ENCODE results near the gene HABP4. TPM values are rescaled to one million over a fixed set of nuclear protein-coding genes. Genes with fewer than 3 reads are reported as not detected.

The HABP4 gene
- total and polyA plus RNA-seq, 9 of the 15 experiments (the other 6 are each of a cell fraction or from before 2014, with no cell fraction given): 0.38 to 2.4 (median 1.9) TPM

GRCh38 chr9:96417661-96418082 lies 32.3 kb upstream of the HABP4 start (continued):
- TF ChIP-seq CHAMP1 (IDR thresholded peaks at IDR 0.05) (no peak), CHD7 (IDR thresholded peaks at IDR 0.05; ENCODE audit: low read depth, low read length) (no peak), HMGN3 (IDR thresholded peaks at IDR 0.05; ENCODE audit: borderline replicate concordance, extremely low read depth, insufficient read length, low read depth, low read length) (peak; percentile 1), E2F5 (CRISPR knock-in tag; IDR thresholded peaks at IDR 0.05) (no peak), TBP (optimal IDR thresholded peaks at IDR 0.05; ENCODE audit: low read depth, low read length) (peak; percentile 10), SAFB2 (IDR thresholded peaks at IDR 0.05; ENCODE audit: borderline replicate concordance, low read depth, low read length, severe bottlenecking) (no peak), MLLT1 (IDR thresholded peaks at IDR 0.05) (no peak), ZNF778 (CRISPR knock-in tag; IDR thresholded peaks at IDR 0.05) (no peak), HOMEZ (CRISPR knock-in tag; IDR thresholded peaks at IDR 0.05) (no peak)
